Esophagus squamous epithelium (tissue), 5 donors: ENCODE data around the gene COBLL1. TPM values are rescaled to one million over a fixed set of nuclear protein-coding genes. Genes with fewer than 3 reads are reported as not detected.

ENCODE experiments used
- DNase-seq: peaks from one replicate; lab custom pipeline; 2025; lab: John Stamatoyannopoulos, UW
- H3K27ac ChIP-seq, 4 donors: fragments of 200-600 bp; sonication (generic); one replicate each; pipeline ENCODE4 v1.5.1; 2016 to 2019; ENCODE audit warnings: mild to moderate bottlenecking in 1 of 4
- H3K27me3 ChIP-seq, 4 donors: fragments of 200-600 bp; sonication (generic); 1 replicate in 3 of 4; 2 replicates in 1 of 4; pipeline versions ENCODE4 v1.5.1 to v1.6.0; 2017 to 2021; ENCODE audit warnings: antibody characterized with exemption in 1 of 4
- H3K36me3 ChIP-seq, 3 donors: fragments of 200-600 bp; sonication (generic); one replicate each; pipeline ENCODE4 v1.5.1; 2016 to 2019
- H3K4me1 ChIP-seq, 3 donors: fragments of 200-600 bp; sonication (generic); one replicate each; pipeline ENCODE4 v1.5.1; 2017 to 2019
- H3K4me3 ChIP-seq, 4 donors: fragments of 200-600 bp; sonication (generic); 1 replicate in 3 of 4; 2 replicates in 1 of 4; pipeline ENCODE4 v1.5.1; 2016 to 2019; ENCODE audit warnings: mild to moderate bottlenecking in 2 of 4, moderate library complexity in 1 of 4
- H3K9me3 ChIP-seq, 3 donors: fragments of 200-600 bp; sonication (generic); one replicate each; pipeline ENCODE4 v1.5.1; 2016 to 2019
- CTCF ChIP-seq, 6 experiments: fragments of 450-650 bp in 4 of 6; fragments of 200-600 bp in 2 of 6; sonication (generic) in 2 of 6; IDR thresholded peaks; one replicate each; pipeline ENCODE4 v1.5.1; 2016 to 2019; ENCODE audit warnings: antibody characterized with exemption in 6 of 6, mild to moderate bottlenecking in 4 of 6, moderate library complexity in 4 of 6
- POLR2A ChIP-seq, 4 donors: fragments of 450-650 bp; IDR thresholded peaks; one replicate each; pipeline ENCODE4 v1.6.1; 2017; ENCODE audit warnings: antibody characterized with exemption in 4 of 4, mild to moderate bottlenecking in 4 of 4, moderate library complexity in 3 of 4
- WGBS, 2 donors: methylation state at CpG; one replicate each; pipeline ENCODE4 v1.1.5; 2018; 5-methylcytosine and 5-hydroxymethylcytosine counted together
- intact Hi-C: fragments of 100-400 bp; cut with DNase I; formaldehyde crosslinking; loops from one replicate; pipeline ENCODE4 v1.15.0; 2022
- total RNA-seq, 4 donors: library from RNA; depleted of rRNA; stranded (reverse); fragments of >200 nt; gene quantifications; one replicate each; pipeline ENCODE4 v1.1.0, GENCODE V29; 2016
- donor health status: DM: yes; HTN: yes; CAD: no.

The COBLL1 gene
- total RNA-seq, 4 donors from 2014 or later: 35.4 to 88.9 (median 71.4) TPM

GRCh38 chr2:164794432-164795231 is 47.0 kb downstream of the COBLL1 start:
- DNase-seq: no peak
- no peaks in the 10 kb centered on the region for H3K9me3 ChIP-seq
- no peaks in the 10 kb centered on the region for H3K27me3 ChIP-seq
- H3K4me3 ChIP-seq: peak overlapping the region in 1 of 4 donors; percentile 1
- H3K27ac ChIP-seq: peak overlapping the region; percentile 66 to 82 (median 78)
- TF ChIP-seq POLR2A (IDR thresholded peaks at IDR 0.05): no peak
- no peak for TF ChIP-seq CTCF (IDR thresholded peaks at IDR 0.05)
- H3K36me3 ChIP-seq: no peaks in the 10 kb centered on the region
- intact Hi-C loops: no loop called here
- H3K4me1 ChIP-seq: peaks cover 16 to 57% (median 32%) of the 10 kb centered on the region in 3 donors
- WGBS, 2 donors: 32 to 43% methylated on average over 4 of the region's 4 CpGs

GRCh38 chr2:164794016-164794415 is 47.6 kb downstream of the COBLL1 start:
- Histone ChIP-seq H3K4me1 (peaks cover 16 to 57% (median 32%) of the 10 kb centered on the region in 3 donors), H3K9me3 (no peaks in the 10 kb centered on the region), H3K4me3 (peak overlapping the region in 1 of 4 donors; percentile 1), H3K36me3 (no peaks in the 10 kb centered on the region), H3K27me3 (no peaks in the 10 kb centered on the region), H3K27ac (peak overlapping the region; percentile 45 to 82 (median 78))
- DNase-seq: no peak
- intact Hi-C loops: no loop called here
- TF ChIP-seq CTCF (IDR thresholded peaks at IDR 0.05) (no peak), POLR2A (IDR thresholded peaks at IDR 0.05) (no peak)

DNA sequence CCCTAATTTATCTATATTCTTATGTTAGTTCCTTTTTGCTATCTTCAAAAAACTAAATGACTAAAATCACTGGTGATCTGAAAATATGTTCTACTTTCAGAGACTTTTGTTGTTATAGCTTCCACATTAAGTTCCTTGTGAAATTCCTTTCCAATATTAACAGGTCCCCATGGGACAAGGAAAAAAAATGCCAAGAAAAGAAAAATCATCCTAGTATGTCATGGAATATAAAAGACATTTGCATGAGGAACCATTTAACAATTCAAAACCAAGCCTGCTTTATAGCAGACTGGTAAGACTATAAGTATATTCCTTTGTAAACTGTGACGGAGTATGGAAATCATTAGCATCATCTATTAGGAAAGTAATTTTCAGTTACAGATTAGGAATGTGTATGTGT is 48.1 kb downstream of the COBLL1 start:
- TF ChIP-seq CTCF (IDR thresholded peaks at IDR 0.05) (no peak), POLR2A (IDR thresholded peaks at IDR 0.05) (no peak)

DNA sequence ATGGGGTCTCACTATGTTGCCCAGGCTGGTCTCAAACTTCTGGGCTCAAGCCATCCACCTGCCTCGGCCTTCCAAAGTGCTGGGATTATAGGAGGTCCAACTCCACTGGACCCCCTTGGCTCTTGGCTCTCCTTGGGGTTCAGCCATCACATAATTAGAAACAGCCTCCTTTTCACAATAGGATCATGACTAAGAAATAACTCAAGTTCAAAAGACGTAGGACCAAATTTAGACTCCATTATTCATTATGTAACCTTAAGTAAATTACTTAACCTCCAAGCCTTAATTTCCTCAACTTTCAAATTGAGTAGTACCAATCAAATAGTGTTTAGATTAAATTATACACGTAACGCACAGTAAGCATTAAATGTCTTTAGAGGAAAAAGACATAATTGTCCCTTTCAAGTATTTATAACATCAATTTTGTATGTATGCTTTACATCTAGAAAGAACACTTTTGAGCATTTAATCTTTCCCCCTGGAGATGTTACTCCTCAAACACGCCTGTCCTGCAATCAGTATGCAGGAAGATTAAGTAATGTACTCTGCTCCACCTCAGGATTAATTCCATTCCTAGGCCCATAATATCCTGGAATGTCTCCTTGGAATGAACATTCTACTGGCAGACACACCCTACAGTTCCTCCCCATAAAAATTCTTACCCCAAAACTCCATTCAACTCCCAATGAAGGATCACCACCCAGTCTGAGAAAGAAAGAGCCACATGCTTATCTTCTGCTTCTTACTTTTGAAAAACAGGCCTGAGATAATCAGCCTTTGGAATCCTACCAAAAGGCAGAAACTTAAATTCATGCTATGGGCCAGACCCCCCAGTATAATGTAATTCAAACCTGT is 49.1 kb downstream of the COBLL1 start:
- no peaks in the 10 kb centered on the region for H3K27me3 ChIP-seq
- intact Hi-C loops: no loop called here
- H3K27ac ChIP-seq: peak overlapping the region; percentile 45 to 82 (median 68)
- no peaks in the 10 kb centered on the region for H3K36me3 ChIP-seq
- no peak for DNase-seq
- 63 to 78% methylated on average over 5 of the region's 5 CpGs for WGBS, 2 donors
- TF ChIP-seq CTCF (IDR thresholded peaks at IDR 0.05) (no peak), POLR2A (IDR thresholded peaks at IDR 0.05) (no peak)
- H3K9me3 ChIP-seq: no peaks in the 10 kb centered on the region
- no peak overlapping the region for H3K4me3 ChIP-seq
- peaks cover 16 to 47% (median 32%) of the 10 kb centered on the region in 3 donors for H3K4me1 ChIP-seq

More for the DNA sequence above, 48.1 kb downstream of the COBLL1 start:
- H3K9me3 ChIP-seq: no peaks in the 10 kb centered on the region
- H3K4me3 ChIP-seq: no peak overlapping the region
- 72 to 77% methylated on average over 1 of the region's 1 CpG for WGBS, 2 donors
- no peaks in the 10 kb centered on the region for H3K27me3 ChIP-seq
- H3K27ac ChIP-seq: peak overlapping the region in 3 of 4 donors; percentile 45 to 82 (median 77)
- intact Hi-C loops: no loop called here
- H3K4me1 ChIP-seq: peaks cover 16 to 57% (median 32%) of the 10 kb centered on the region in 3 donors
- H3K36me3 ChIP-seq: no peaks in the 10 kb centered on the region
- DNase-seq: no peak
